Loucy (cell line): ENCODE results near the gene RPL4.

ENCODE experiments used
- H2AFZ ChIP-seq: fragments of 200-600 bp; sonication (generic); 2 replicates; pipeline ENCODE4 v1.6.0; 2016; ENCODE audit warnings: antibody characterized with exemption, mild to moderate bottlenecking, low read length, moderate library complexity
- H3F3A ChIP-seq: fragments of 200-600 bp; 2 replicates; pipeline ENCODE4 v1.6.0; 2016; ENCODE audit warnings: antibody characterized with exemption, low read depth, mild to moderate bottlenecking
- H3K27me3 ChIP-seq: fragments of 200-600 bp; sonication (generic); 2 replicates; pipeline ENCODE4 v1.6.1; 2014; ENCODE audit warnings: low read length, mild to moderate bottlenecking; ENCODE audit not compliant: insufficient read depth, poor library complexity, severe bottlenecking
- H3K36me3 ChIP-seq: fragments of 200-600 bp; sonication (generic); 2 replicates; pipeline ENCODE4 v1.6.1; 2016; ENCODE audit warnings: low read length; ENCODE audit not compliant: insufficient read depth
- H3K4me1 ChIP-seq: fragments of 200-600 bp; sonication (generic); 2 replicates; pipeline ENCODE4 v1.5.1; 2014; ENCODE audit warnings: low read length, mild to moderate bottlenecking; ENCODE audit not compliant: insufficient read depth, poor library complexity, severe bottlenecking
- H3K4me2 ChIP-seq: fragments of 200-600 bp; sonication (generic); 2 replicates; pipeline ENCODE4 v1.6.0; 2014; ENCODE audit warnings: antibody characterized with exemption, low read length, low read depth, mild to moderate bottlenecking; ENCODE audit not compliant: poor library complexity, severe bottlenecking
- H3K4me3 ChIP-seq: fragments of 200-600 bp; sonication (generic); 2 replicates; pipeline ENCODE4 v1.5.1; 2014; ENCODE audit warnings: low read length, mild to moderate bottlenecking, mixed read lengths; ENCODE audit not compliant: poor library complexity, severe bottlenecking
- H3K79me2 ChIP-seq: fragments of 200-600 bp; sonication (generic); 2 replicates; pipeline ENCODE4 v1.6.1; 2014; ENCODE audit warnings: low read length; ENCODE audit not compliant: insufficient read depth
- H3K9ac ChIP-seq: fragments of 200-600 bp; sonication (generic); 2 replicates; pipeline ENCODE4 v1.6.0; 2014; ENCODE audit warnings: mild to moderate bottlenecking, low read depth, low read length, moderate library complexity; ENCODE audit not compliant: poor library complexity, severe bottlenecking
- H3K9me2 ChIP-seq: fragments of 200-600 bp; sonication (generic); replicated peaks from 2 replicates; pipeline ENCODE4 v1.6.1; 2016; ENCODE audit warnings: low read depth, low read length, mixed read lengths
- H3K9me3 ChIP-seq: fragments of 200-600 bp; sonication (generic); 2 replicates; pipeline ENCODE4 v1.6.1; 2014; ENCODE audit warnings: mild to moderate bottlenecking, antibody characterized with exemption, low read length, low read depth; ENCODE audit not compliant: insufficient read depth
- H4K20me1 ChIP-seq: fragments of 200-600 bp; sonication (generic); 2 replicates; pipeline ENCODE4 v1.6.0; 2014; ENCODE audit warnings: antibody characterized with exemption, low read length, mild to moderate bottlenecking; ENCODE audit not compliant: insufficient read depth, poor library complexity, severe bottlenecking
- EZH2phosphoT487 ChIP-seq: fragments of 200-600 bp; IDR thresholded peaks from 2 replicates; pipeline ENCODE4 v1.6.1; 2018; ENCODE audit warnings: antibody characterized with exemption, mild to moderate bottlenecking, moderate library complexity, borderline replicate concordance
- TF ChIP-seq, protein P1 (sequence below): fragments of 200-600 bp; sonication (generic); conservative IDR thresholded peaks from 2 replicates; pipeline ENCODE4 v1.5.1; 2014; ENCODE audit warnings: mild to moderate bottlenecking, antibody characterized with exemption, low read length

The RPL4 gene

GRCh38 chr15:66482539-66482938 lies 22.1 kb downstream of the RPL4 start:
- Histone ChIP-seq H2AFZ (no peak overlapping the region), H3K36me3 (peaks cover 59% of the 10 kb centered on the region; the same call in 1 of the 2 replicates), H4K20me1 (no peaks in the 10 kb centered on the region), H3K27me3 (no peaks in the 10 kb centered on the region), H3K79me2 (no peaks in the 10 kb centered on the region), H3K9me2 (no peaks in the 10 kb centered on the region), H3K4me1 (no peaks in the 10 kb centered on the region), H3K9me3 (no peaks in the 10 kb centered on the region), H3K9ac (no peak overlapping the region), H3K4me2 (no peak overlapping the region), H3K4me3 (no peak overlapping the region), H3F3A (no peaks in the 10 kb centered on the region)
- TF ChIP-seq, protein P1, sequence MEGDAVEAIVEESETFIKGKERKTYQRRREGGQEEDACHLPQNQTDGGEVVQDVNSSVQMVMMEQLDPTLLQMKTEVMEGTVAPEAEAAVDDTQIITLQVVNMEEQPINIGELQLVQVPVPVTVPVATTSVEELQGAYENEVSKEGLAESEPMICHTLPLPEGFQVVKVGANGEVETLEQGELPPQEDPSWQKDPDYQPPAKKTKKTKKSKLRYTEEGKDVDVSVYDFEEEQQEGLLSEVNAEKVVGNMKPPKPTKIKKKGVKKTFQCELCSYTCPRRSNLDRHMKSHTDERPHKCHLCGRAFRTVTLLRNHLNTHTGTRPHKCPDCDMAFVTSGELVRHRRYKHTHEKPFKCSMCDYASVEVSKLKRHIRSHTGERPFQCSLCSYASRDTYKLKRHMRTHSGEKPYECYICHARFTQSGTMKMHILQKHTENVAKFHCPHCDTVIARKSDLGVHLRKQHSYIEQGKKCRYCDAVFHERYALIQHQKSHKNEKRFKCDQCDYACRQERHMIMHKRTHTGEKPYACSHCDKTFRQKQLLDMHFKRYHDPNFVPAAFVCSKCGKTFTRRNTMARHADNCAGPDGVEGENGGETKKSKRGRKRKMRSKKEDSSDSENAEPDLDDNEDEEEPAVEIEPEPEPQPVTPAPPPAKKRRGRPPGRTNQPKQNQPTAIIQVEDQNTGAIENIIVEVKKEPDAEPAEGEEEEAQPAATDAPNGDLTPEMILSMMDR: no peak
- no peak for TF ChIP-seq EZH2phosphoT487

DNA sequence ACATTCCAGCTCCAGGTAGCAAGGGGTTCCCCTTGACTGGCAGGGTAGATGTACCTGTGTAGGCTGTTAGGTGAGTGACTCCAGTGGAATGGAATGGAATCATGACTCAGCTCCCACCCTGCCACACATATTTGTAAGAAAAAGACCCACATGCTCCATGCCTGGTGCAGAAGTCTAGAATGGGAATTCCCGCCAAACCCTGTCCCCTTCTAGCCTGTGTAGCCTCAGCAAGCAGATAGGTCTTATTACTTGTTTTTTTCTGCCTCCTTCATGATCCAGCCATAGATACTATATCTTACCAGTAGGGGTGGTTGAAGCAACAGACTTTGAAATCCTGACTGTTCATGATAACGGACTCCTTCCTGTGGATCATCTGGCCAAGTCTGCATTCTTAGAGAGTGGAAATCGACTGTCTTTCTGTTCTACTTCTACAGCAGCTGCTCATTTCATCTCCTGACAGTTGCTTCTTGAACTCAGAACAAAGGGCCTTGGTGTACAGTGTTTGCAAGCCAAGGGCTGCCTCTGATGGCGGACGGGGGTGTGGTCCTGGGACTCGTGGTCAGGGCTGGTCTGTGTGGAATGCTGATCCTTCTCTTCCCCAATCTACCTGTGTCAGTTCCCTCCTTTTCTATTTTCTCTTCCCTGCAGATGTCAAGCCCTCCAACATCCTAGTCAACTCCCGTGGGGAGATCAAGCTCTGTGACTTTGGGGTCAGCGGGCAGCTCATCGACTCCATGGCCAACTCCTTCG lies 23.4 kb downstream of the RPL4 start:
- Histone ChIP-seq H3K36me3 (peaks cover 46% of the 10 kb centered on the region; the same call in 1 of the 2 replicates), H3K79me2 (no peaks in the 10 kb centered on the region), H3F3A (no peaks in the 10 kb centered on the region)

DNA sequence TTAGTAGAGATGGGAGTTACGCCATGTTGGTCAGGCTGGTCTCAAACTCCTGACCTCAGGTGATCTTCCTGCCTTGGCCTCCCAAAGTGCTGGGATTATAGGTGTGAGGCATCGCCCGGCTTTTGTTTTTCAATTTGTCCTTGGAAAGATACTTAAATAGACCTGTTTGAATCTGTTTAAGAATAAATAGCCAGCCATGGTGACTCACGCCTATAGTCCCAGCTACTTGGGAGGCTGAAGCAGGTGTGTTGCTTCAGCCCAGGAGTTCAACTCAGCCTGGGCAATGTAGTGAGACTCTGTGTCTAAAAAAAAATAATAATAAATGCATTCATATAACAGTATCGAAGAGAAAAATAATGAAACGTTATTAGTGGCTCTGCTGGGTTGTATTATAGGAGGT lies 24.4 kb downstream of the RPL4 start:
- Histone ChIP-seq H3K9me2 (no peaks in the 10 kb centered on the region), H3K36me3 (peaks cover 36% of the 10 kb centered on the region; the same call in 1 of the 2 replicates), H3F3A (no peaks in the 10 kb centered on the region), H3K4me1 (no peaks in the 10 kb centered on the region), H3K79me2 (no peaks in the 10 kb centered on the region), H3K9me3 (no peaks in the 10 kb centered on the region), H4K20me1 (no peaks in the 10 kb centered on the region), H3K9ac (no peak overlapping the region), H3K4me2 (no peak overlapping the region), H3K27me3 (no peaks in the 10 kb centered on the region), H2AFZ (no peak overlapping the region), H3K4me3 (no peak overlapping the region)
- TF ChIP-seq EZH2phosphoT487: no peak
- TF ChIP-seq, protein P1: no peak

More for the DNA sequence above, 23.4 kb downstream of the RPL4 start:
- Histone ChIP-seq H3K9me2 (no peaks in the 10 kb centered on the region), H4K20me1 (no peaks in the 10 kb centered on the region), H2AFZ (no peak overlapping the region), H3K9ac (no peak overlapping the region), H3K9me3 (no peaks in the 10 kb centered on the region), H3K27me3 (no peaks in the 10 kb centered on the region), H3K4me3 (no peak overlapping the region), H3K4me2 (no peak overlapping the region), H3K4me1 (no peaks in the 10 kb centered on the region)
- TF ChIP-seq, protein P1: no peak
- no peak for TF ChIP-seq EZH2phosphoT487
